ENCODE data around the gene C4orf33. TPM values are rescaled to one million over a fixed set of nuclear protein-coding genes. Genes with fewer than 3 reads are reported as not detected.
A peak's percentile ranks its signal among the peaks of the same experiment; 100 is the strongest.

Gene C4orf33
- total RNA-seq, 1 experiment from 2014 or later, result 4.7 TPM

DNA sequence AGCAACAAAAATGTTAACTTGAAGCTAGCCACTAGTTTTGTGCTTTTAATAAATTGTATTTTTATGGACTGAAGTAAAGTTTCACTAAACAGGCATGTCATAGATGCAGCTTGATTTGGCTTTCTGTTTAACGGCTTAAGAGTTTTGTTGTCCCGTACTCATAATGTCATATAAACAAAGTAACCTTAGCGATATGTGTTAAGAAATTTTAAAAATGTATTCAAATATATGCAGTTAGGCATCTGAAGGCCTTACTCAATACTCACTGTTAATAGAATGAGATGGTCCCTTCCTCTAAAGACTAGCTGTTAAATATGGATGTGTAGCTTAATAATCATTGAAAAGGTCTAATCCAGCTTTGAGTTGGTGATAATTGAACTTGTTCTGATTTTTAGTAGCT is 1.6 kb upstream of the C4orf33 start:
- ChIA-PET CTCF (no interaction called here), POLR2A (ENCODE audit: low non-redundant PET) (no interaction called here)

DNA sequence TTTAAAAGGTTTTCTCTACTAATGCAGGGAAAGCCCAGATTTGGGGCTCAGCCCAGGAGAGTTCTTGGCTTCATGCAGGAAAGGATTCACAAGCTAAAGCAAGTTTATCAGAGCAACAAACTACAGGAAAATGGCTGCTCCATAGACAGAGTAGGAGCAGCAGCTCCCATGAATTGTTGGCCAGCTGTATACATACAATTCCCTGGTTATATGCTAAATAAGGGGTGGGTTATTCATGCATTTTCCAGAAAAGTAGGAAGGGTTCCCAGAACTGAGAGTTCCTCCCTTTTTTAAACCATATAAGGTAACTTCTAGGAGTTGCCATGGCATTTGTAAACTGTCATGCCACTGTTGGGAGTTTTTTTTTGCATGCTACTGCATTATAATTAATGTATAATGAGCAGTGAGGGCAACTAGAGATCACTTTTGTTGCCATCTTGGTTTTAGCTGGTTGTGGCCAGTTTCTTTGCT is 2.6 kb downstream of the C4orf33 start:
- intact Hi-C loops (cut with micrococcal nuclease; ENCODE audit: unreplicated experiment), result loop anchor here (10.0 kb wide), 1 partner anchor 234 kb away; no protein-coding TSS in a partner anchor

More for the DNA sequence above, 1.6 kb upstream of the C4orf33 start:
- intact Hi-C loops (cut with micrococcal nuclease; ENCODE audit: unreplicated experiment), result loop anchor here (5.0 to 10.0 kb wide), 3 partner anchors 92 to 282 kb away; no protein-coding TSS in a partner anchor
- H3K4me3 ChIP-seq (ENCODE audit: low read depth, low read length, poor library complexity, severe bottlenecking), result peak overlapping the region; percentile 73
- TF ChIP-seq, protein P1, sequence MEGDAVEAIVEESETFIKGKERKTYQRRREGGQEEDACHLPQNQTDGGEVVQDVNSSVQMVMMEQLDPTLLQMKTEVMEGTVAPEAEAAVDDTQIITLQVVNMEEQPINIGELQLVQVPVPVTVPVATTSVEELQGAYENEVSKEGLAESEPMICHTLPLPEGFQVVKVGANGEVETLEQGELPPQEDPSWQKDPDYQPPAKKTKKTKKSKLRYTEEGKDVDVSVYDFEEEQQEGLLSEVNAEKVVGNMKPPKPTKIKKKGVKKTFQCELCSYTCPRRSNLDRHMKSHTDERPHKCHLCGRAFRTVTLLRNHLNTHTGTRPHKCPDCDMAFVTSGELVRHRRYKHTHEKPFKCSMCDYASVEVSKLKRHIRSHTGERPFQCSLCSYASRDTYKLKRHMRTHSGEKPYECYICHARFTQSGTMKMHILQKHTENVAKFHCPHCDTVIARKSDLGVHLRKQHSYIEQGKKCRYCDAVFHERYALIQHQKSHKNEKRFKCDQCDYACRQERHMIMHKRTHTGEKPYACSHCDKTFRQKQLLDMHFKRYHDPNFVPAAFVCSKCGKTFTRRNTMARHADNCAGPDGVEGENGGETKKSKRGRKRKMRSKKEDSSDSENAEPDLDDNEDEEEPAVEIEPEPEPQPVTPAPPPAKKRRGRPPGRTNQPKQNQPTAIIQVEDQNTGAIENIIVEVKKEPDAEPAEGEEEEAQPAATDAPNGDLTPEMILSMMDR (conservative IDR thresholded peaks at IDR 0.05; ENCODE audit: low read depth, low read length), result no peak
- no peak for TF ChIP-seq EZH2 (IDR thresholded peaks at IDR 0.05; ENCODE audit: borderline replicate concordance, low read depth, low read length, poor library complexity, severe bottlenecking)
- no peaks in the 10 kb centered on the region for H3K36me3 ChIP-seq (ENCODE audit: insufficient read depth, low read length, poor library complexity, severe bottlenecking)
- H3K27ac ChIP-seq (ENCODE audit: low read depth, low read length, poor library complexity, severe bottlenecking), result no peak overlapping the region
- H3K9me3 ChIP-seq (ENCODE audit: low read depth, low read length, poor library complexity, severe bottlenecking), result no peaks in the 10 kb centered on the region
- peaks cover 13% of the 10 kb centered on the region for H3K4me1 ChIP-seq (ENCODE audit: insufficient read depth, low read length, poor library complexity, severe bottlenecking)
- no peaks in the 10 kb centered on the region for H3K27me3 ChIP-seq (replicated peaks; ENCODE audit: insufficient read depth, low read depth, low read length, poor library complexity)
- no peak for DNase-seq (ENCODE audit: low spot score)
- no TSS peak for BruUV-seq (replicated peaks)

DNA sequence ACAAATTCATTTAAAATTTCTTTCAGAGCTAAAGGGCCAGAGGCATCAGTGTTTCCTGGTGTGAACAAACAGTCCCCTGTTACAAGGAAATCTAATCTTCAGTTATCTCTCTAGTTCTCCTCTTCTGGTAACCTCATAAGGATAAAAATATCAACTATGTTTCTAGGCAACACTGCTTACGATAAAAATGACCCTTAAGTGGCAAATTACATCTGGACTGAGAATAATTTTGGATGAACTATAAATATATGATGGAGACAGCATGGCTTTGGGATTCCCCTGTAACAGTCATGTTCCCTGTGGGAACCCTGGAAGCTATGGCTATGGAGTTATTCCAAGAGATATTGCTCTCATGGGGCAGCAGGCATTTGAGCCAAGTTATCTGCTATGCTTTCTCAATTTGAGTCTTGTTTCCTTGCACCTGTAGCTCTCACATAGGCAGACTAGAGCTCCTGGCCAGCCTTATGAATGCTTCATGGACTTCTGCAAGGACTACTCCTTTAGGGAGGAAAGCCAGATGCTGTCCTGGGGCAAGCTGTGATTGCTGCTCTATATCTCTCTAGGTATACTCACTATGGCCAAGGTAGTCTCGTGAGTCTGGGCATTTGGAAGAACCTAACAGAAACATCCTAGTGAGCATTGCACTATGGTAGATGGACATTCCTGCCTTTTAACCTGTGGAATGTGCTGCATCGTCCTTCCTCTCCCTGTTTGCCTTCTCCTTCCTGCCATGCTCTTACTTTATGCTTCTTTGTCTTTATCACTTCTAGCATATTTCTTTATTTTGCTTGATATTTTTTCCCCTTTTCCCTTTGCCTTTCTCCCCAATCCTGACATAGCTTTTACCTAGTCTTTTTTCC is 14.2 kb downstream of the C4orf33 start:
- no TSS peak for BruUV-seq (replicated peaks)
- ChIA-PET POLR2A (ENCODE audit: low non-redundant PET) (no interaction called here), CTCF (no interaction called here)
- Histone ChIP-seq H3K4me1 (ENCODE audit: insufficient read depth, low read length, poor library complexity, severe bottlenecking) (no peaks in the 10 kb centered on the region), H3K4me3 (ENCODE audit: low read depth, low read length, poor library complexity, severe bottlenecking) (no peak overlapping the region), H3K27me3 (replicated peaks; ENCODE audit: insufficient read depth, low read depth, low read length, poor library complexity) (no peaks in the 10 kb centered on the region), H3K36me3 (ENCODE audit: insufficient read depth, low read length, poor library complexity, severe bottlenecking) (no peaks in the 10 kb centered on the region), H3K27ac (ENCODE audit: low read depth, low read length, poor library complexity, severe bottlenecking) (no peak overlapping the region), H3K9me3 (ENCODE audit: low read depth, low read length, poor library complexity, severe bottlenecking) (no peaks in the 10 kb centered on the region)
- no peak for DNase-seq (ENCODE audit: low spot score)
- no peak for TF ChIP-seq EZH2 (IDR thresholded peaks at IDR 0.05; ENCODE audit: borderline replicate concordance, low read depth, low read length, poor library complexity, severe bottlenecking)
- TF ChIP-seq, protein P1 (conservative IDR thresholded peaks at IDR 0.05; ENCODE audit: low read depth, low read length), result no peak
- intact Hi-C loops (cut with micrococcal nuclease; ENCODE audit: unreplicated experiment), result no loop called here

More for the DNA sequence above, 2.6 kb downstream of the C4orf33 start:
- Histone ChIP-seq H3K4me3 (ENCODE audit: low read depth, low read length, poor library complexity, severe bottlenecking) (no peak overlapping the region), H3K4me1 (ENCODE audit: insufficient read depth, low read length, poor library complexity, severe bottlenecking) (peaks cover 4% of the 10 kb centered on the region), H3K9me3 (ENCODE audit: low read depth, low read length, poor library complexity, severe bottlenecking) (no peaks in the 10 kb centered on the region), H3K27me3 (replicated peaks; ENCODE audit: insufficient read depth, low read depth, low read length, poor library complexity) (no peaks in the 10 kb centered on the region), H3K36me3 (ENCODE audit: insufficient read depth, low read length, poor library complexity, severe bottlenecking) (no peaks in the 10 kb centered on the region), H3K27ac (ENCODE audit: low read depth, low read length, poor library complexity, severe bottlenecking) (no peak overlapping the region)
- CTCF ChIA-PET, result no interaction called here
- POLR2A ChIA-PET (ENCODE audit: low non-redundant PET), result no interaction called here
- no TSS peak for BruUV-seq (replicated peaks)
- no peak for DNase-seq (ENCODE audit: low spot score)
- no peak for TF ChIP-seq EZH2 (IDR thresholded peaks at IDR 0.05; ENCODE audit: borderline replicate concordance, low read depth, low read length, poor library complexity, severe bottlenecking)
- TF ChIP-seq, protein P1 (conservative IDR thresholded peaks at IDR 0.05; ENCODE audit: low read depth, low read length), result no peak

Measured in A673 (cell line).